ENCODE measurements around the gene ARPC2. TPM values are rescaled to one million over a fixed set of nuclear protein-coding genes. Genes with fewer than 3 reads are reported as not detected.
A peak's percentile ranks its signal among the peaks of the same experiment; 100 is the strongest.

Gene ARPC2
- total RNA-seq, 4 donors from 2014 or later: 65.5 to 343 (median 275) TPM

- Histone ChIP-seq H3K9me3 (no peaks in the 10 kb centered on the region), H3K4me3 (no peak overlapping the region), H3K4me1 (peaks cover 64 to 77% (median 74%) of the 10 kb centered on the region in 4 donors), H3K36me3 (peaks cover 0 to 16% (median 8%) of the 10 kb centered on the region in 4 donors), H3K27me3 (no peaks in the 10 kb centered on the region), H3K27ac (peak overlapping the region; percentile 83 to 90 (median 86))
- 73 to 86% methylated on average over 2 to 6 of the region's 6 CpGs for WGBS, 2 donors (ENCODE audit: low coverage in 1 of 2)
- DNase-seq: no peak
- TF ChIP-seq POLR2A (IDR thresholded peaks at IDR 0.05) (no peak), CTCF (IDR thresholded peaks at IDR 0.05) (no peak), EP300 (IDR thresholded peaks at IDR 0.05; ENCODE audit: low read depth) (no peak), POLR2AphosphoS5 (IDR thresholded peaks at IDR 0.05) (no peak)
- in situ Hi-C loops (cut with MboI; ENCODE audit: low pct_ligation_motif_present in 1 of 4, low pct_unique_long_range_greater_than_20kb in 1 of 4, low sequenced_read_pairs in 3 of 4) (no loop called here), intact Hi-C loops (cut with DNase I; ENCODE audit: low total_unique reads) (no loop called here)
Observed at GRCh38 chr2:218262237-218262600, 45.2 kb downstream of the ARPC2 start.

DNA sequence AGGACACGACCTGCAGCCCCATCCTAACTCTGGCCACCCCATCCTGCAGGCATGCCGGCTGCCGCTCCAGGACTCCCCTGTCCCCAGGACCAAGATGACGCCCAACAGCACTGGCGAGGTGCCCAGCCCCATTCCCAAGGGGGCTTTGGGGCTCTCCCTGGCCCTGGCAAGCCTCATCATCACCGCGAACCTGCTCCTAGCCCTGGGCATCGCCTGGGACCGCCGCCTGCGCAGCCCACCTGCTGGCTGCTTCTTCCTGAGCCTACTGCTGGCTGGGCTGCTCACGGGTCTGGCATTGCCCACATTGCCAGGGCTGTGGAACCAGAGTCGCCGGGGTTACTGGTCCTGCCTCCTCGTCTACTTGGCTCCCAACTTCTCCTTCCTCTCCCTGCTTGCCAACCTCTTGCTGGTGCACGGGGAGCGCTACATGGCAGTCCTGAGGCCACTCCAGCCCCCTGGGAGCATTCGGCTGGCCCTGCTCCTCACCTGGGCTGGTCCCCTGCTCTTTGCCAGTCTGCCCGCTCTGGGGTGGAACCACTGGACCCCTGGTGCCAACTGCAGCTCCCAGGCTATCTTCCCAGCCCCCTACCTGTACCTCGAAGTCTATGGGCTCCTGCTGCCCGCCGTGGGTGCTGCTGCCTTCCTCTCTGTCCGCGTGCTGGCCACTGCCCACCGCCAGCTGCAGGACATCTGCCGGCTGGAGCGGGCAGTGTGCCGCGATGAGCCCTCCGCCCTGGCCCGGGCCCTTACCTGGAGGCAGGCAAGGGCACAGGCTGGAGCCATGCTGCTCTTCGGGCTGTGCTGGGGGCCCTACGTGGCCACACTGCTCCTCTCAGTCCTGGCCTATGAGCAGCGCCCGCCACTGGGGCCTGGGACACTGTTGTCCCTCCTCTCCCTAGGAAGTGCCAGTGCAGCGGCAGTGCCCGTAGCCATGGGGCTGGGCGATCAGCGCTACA, 45.9 kb downstream of the ARPC2 start:
- TF ChIP-seq CTCF (IDR thresholded peaks at IDR 0.05) (no peak), POLR2A (IDR thresholded peaks at IDR 0.05) (no peak), POLR2AphosphoS5 (IDR thresholded peaks at IDR 0.05) (no peak), EP300 (IDR thresholded peaks at IDR 0.05; ENCODE audit: low read depth) (no peak)
- Histone ChIP-seq H3K27ac (peak overlapping the region; percentile 83 to 90 (median 86)), H3K4me1 (peaks cover 64 to 77% (median 74%) of the 10 kb centered on the region in 4 donors), H3K36me3 (peaks cover 0 to 16% (median 8%) of the 10 kb centered on the region in 4 donors), H3K9me3 (no peaks in the 10 kb centered on the region), H3K27me3 (no peaks in the 10 kb centered on the region), H3K4me3 (no peak overlapping the region)
- DNase-seq: no peak
- WGBS, 2 donors (ENCODE audit: low coverage in 1 of 2): 92% methylated on average over 38 of the region's 39 CpGs; no CpG with 5 or more reads in 1 of the 2 donors
- in situ Hi-C loops (cut with MboI; ENCODE audit: low pct_ligation_motif_present in 1 of 4, low pct_unique_long_range_greater_than_20kb in 1 of 4, low sequenced_read_pairs in 3 of 4): no loop called here
- intact Hi-C loops (cut with DNase I; ENCODE audit: low total_unique reads): no loop called here

DNA sequence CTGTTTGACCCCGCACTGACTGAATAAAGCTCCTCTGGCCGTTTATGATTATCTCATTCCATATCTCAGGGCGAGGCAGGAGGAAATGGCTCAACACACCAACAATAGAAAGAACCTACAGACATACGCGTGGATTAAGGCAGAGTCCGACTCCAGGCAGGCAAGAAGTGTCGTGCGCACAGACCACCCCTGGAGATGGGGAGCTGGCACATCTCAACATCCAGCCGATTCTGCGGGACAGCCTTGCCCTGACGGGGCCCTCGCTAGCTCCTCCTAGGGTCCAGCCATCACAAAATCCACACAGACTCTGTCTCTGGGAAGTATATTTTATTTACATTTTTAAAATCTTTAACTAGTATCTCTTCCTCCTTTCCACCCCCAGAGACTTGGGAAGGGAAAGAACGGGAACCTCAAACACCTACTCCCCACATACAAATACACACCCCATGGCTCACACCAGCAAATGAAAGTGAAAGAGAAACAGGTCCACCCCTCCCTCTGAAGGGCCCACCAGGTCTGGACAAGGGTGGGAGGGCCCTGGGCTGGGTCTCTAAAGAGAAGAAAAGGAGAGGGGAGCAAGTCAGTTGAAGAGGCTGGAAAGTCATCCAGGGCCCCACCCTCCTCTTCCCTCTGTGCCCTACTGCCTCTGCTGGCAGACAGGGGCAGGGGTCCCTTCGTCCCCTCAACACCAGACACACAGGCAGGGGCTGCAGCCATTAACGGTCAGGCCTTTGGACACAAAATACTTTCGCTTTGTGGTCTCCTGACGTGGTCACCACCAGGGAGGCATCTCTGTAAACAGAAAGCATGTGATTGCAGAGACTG, 47.0 kb downstream of the ARPC2 start:
- Histone ChIP-seq H3K27ac (peak overlapping the region; percentile 83 to 90 (median 86)), H3K4me1 (peaks cover 61 to 79% (median 71%) of the 10 kb centered on the region in 4 donors), H3K9me3 (no peaks in the 10 kb centered on the region), H3K4me3 (peak overlapping the region in 2 of 4 donors; percentile 1 to 15), H3K27me3 (no peaks in the 10 kb centered on the region), H3K36me3 (peaks cover 0 to 16% (median 8%) of the 10 kb centered on the region in 4 donors)
- 0 to 31% methylated on average over 1 to 17 of the region's 17 CpGs for WGBS, 2 donors (ENCODE audit: low coverage in 1 of 2)
- intact Hi-C loops (cut with DNase I; ENCODE audit: low total_unique reads) (no loop called here), in situ Hi-C loops (cut with MboI; ENCODE audit: low pct_ligation_motif_present in 1 of 4, low pct_unique_long_range_greater_than_20kb in 1 of 4, low sequenced_read_pairs in 3 of 4) (no loop called here)
- TF ChIP-seq POLR2A (IDR thresholded peaks at IDR 0.05) (no peak), CTCF (IDR thresholded peaks at IDR 0.05) (peak in 1 of 5 experiments; percentile 13), POLR2AphosphoS5 (IDR thresholded peaks at IDR 0.05) (peak in 1 of 3 donors; percentile 21)
- peak; percentile 52 for DNase-seq

Measured in transverse colon (tissue), 4 donors.